ENCODE data around the gene ATP6V1F.

- TF ChIP-seq POLR2A (IDR thresholded peaks at IDR 0.05) (no peak), CTCF (IDR thresholded peaks at IDR 0.05) (no peak), POLR2AphosphoS5 (IDR thresholded peaks at IDR 0.05; ENCODE audit: insufficient read depth in 1 of 2, low read depth in 1 of 2) (no peak)
Observed at GRCh38 chr7:128832880-128833147, 29.8 kb upstream of the ATP6V1F start.
